Measurements from ENCODE around the gene APOBEC3A. TPM values are rescaled to one million over a fixed set of nuclear protein-coding genes. Genes with fewer than 3 reads are reported as not detected.
"Not testable (repeated sequence)": the region's sequence is repeated elsewhere in the genome, so short reads cannot be mapped to it uniquely, and the experiment has no call there.

Gene APOBEC3A
- total RNA-seq, 1 donor from 2014 or later = not detected

GRCh38 chr22:38981005-38981991 lies 23.9 kb downstream of the APOBEC3A start:
- intact Hi-C loops (cut with micrococcal nuclease) = no loop called here
- H3K4me1 Mint-ChIP-seq (ENCODE audit: low read depth) = peaks cover 36% of the 10 kb centered on the region
- H3K4me3 Mint-ChIP-seq (ENCODE audit: low read depth) = peak overlapping the region; percentile 84
- DNase-seq (ENCODE audit: low spot score) = no peak
- peaks cover 7% of the 10 kb centered on the region for H3K9me3 Mint-ChIP-seq
- H3K27me3 Mint-ChIP-seq (ENCODE audit: low read depth) = peaks cover 5% of the 10 kb centered on the region
- peak overlapping the region; percentile 95 for H3K27ac Mint-ChIP-seq
- peaks cover 28% of the 10 kb centered on the region for H3K36me3 Mint-ChIP-seq (ENCODE audit: low read depth)

- peak within 1 kb of the TSS; percentile 84 for H3K4me3 Mint-ChIP-seq (ENCODE audit: low read depth)
- H3K9me3 Mint-ChIP-seq = peaks cover 7% of the 10 kb centered on the region
- intact Hi-C loops (cut with micrococcal nuclease) = no loop called here
- peak; percentile 76 for DNase-seq (ENCODE audit: low spot score)
- H3K27ac Mint-ChIP-seq = peak within 1 kb of the TSS; percentile 95
- H3K4me1 Mint-ChIP-seq (ENCODE audit: low read depth) = peaks cover 41% of the 10 kb centered on the region
- H3K27me3 Mint-ChIP-seq (ENCODE audit: low read depth) = peaks cover 2% of the 10 kb centered on the region
- H3K36me3 Mint-ChIP-seq (ENCODE audit: low read depth) = peaks cover 32% of the 10 kb centered on the region
Observed at GRCh38 chr22:38981992-38982927, 24.9 kb downstream of the APOBEC3A start, which contains the start of gene APOBEC3B. Gene APOBEC3B, plus strand, starts transcription at chr22:38982347. Its CDS starts 107 bp downstream, at chr22:38982454.

- H3K36me3 Mint-ChIP-seq (ENCODE audit: low read depth) = peaks cover 44% of the 10 kb centered on the region
- intact Hi-C loops (cut with micrococcal nuclease) = no loop called here
- DNase-seq (ENCODE audit: low spot score) = no peak
- H3K4me1 Mint-ChIP-seq (ENCODE audit: low read depth) = peaks cover 56% of the 10 kb centered on the region
- H3K9me3 Mint-ChIP-seq = peaks cover 7% of the 10 kb centered on the region
- H3K4me3 Mint-ChIP-seq (ENCODE audit: low read depth) = no peak overlapping the region
- H3K27ac Mint-ChIP-seq = peak overlapping the region; percentile 26
- H3K27me3 Mint-ChIP-seq (ENCODE audit: low read depth) = no peaks in the 10 kb centered on the region
Observed at GRCh38 chr22:38984224-38984623, 26.8 kb downstream of the APOBEC3A start.

GRCh38 chr22:38984784-38985757 lies 27.7 kb downstream of the APOBEC3A start:
- H3K27me3 Mint-ChIP-seq (ENCODE audit: low read depth); H3K4me3 Mint-ChIP-seq (ENCODE audit: low read depth); H3K9me3 Mint-ChIP-seq: not testable (repeated sequence)
- Mint-ChIP-seq H3K36me3 (ENCODE audit: low read depth) (peaks cover 44% of the 10 kb centered on the region), H3K4me1 (ENCODE audit: low read depth) (peaks cover 63% of the 10 kb centered on the region), H3K27ac (peak overlapping the region; percentile 87)
- peak; percentile 77 for DNase-seq (ENCODE audit: low spot score)
- intact Hi-C loops (cut with micrococcal nuclease) = loop anchor here (1.0 kb wide), 3 partner anchors 31 to 115 kb away; no protein-coding TSS in a partner anchor

- intact Hi-C loops (cut with micrococcal nuclease) = no loop called here
- Mint-ChIP-seq H3K9me3 (peaks cover 7% of the 10 kb centered on the region), H3K4me3 (ENCODE audit: low read depth) (no peak overlapping the region), H3K4me1 (ENCODE audit: low read depth) (peaks cover 61% of the 10 kb centered on the region), H3K27ac (peak overlapping the region; percentile 49), H3K36me3 (ENCODE audit: low read depth) (peaks cover 44% of the 10 kb centered on the region), H3K27me3 (ENCODE audit: low read depth) (no peaks in the 10 kb centered on the region)
- no peak for DNase-seq (ENCODE audit: low spot score)
Observed at GRCh38 chr22:38986629-38987028, 29.2 kb downstream of the APOBEC3A start.

- Mint-ChIP-seq H3K27me3 (ENCODE audit: low read depth) (no peaks in the 10 kb centered on the region), H3K9me3 (peaks cover 7% of the 10 kb centered on the region), H3K4me3 (ENCODE audit: low read depth) (peak overlapping the region; percentile 26), H3K27ac (peak overlapping the region; percentile 63), H3K4me1 (ENCODE audit: low read depth) (peaks cover 56% of the 10 kb centered on the region), H3K36me3 (ENCODE audit: low read depth) (peaks cover 44% of the 10 kb centered on the region)
- intact Hi-C loops (cut with micrococcal nuclease) = no loop called here
- no peak for DNase-seq (ENCODE audit: low spot score)
Observed at GRCh38 chr22:38987171-38987895, 29.9 kb downstream of the APOBEC3A start.

GRCh38 chr22:38989466-38989865 lies 32.1 kb downstream of the APOBEC3A start:
- DNase-seq (ENCODE audit: low spot score) = no peak
- H3K4me1 Mint-ChIP-seq (ENCODE audit: low read depth) = peaks cover 44% of the 10 kb centered on the region
- H3K9me3 Mint-ChIP-seq = peaks cover under 1% of the 10 kb centered on the region
- H3K27ac Mint-ChIP-seq = peak overlapping the region; percentile 21
- intact Hi-C loops (cut with micrococcal nuclease) = no loop called here
- no peak overlapping the region for H3K4me3 Mint-ChIP-seq (ENCODE audit: low read depth)
- peaks cover 32% of the 10 kb centered on the region for H3K36me3 Mint-ChIP-seq (ENCODE audit: low read depth)
- no peaks in the 10 kb centered on the region for H3K27me3 Mint-ChIP-seq (ENCODE audit: low read depth)

GRCh38 chr22:38992871-38993371 lies 35.5 kb downstream of the APOBEC3A start:
- H3K4me3 Mint-ChIP-seq (ENCODE audit: low read depth); intact Hi-C loops (cut with micrococcal nuclease); H3K27ac Mint-ChIP-seq; H3K36me3 Mint-ChIP-seq (ENCODE audit: low read depth); DNase-seq (ENCODE audit: low spot score); H3K9me3 Mint-ChIP-seq; H3K27me3 Mint-ChIP-seq (ENCODE audit: low read depth): not testable (repeated sequence)
- H3K4me1 Mint-ChIP-seq (ENCODE audit: low read depth) = peaks cover 20% of the 10 kb centered on the region

GRCh38 chr22:38996105-38996504 lies 38.7 kb downstream of the APOBEC3A start:
- H3K4me1 Mint-ChIP-seq (ENCODE audit: low read depth) = peaks cover 2% of the 10 kb centered on the region
- peaks cover 5% of the 10 kb centered on the region for H3K9me3 Mint-ChIP-seq
- intact Hi-C loops (cut with micrococcal nuclease) = no loop called here
- H3K27me3 Mint-ChIP-seq (ENCODE audit: low read depth) = peaks cover 9% of the 10 kb centered on the region
- H3K27ac Mint-ChIP-seq = no peak overlapping the region
- no peak for DNase-seq (ENCODE audit: low spot score)
- H3K4me3 Mint-ChIP-seq (ENCODE audit: low read depth) = no peak overlapping the region
- no peaks in the 10 kb centered on the region for H3K36me3 Mint-ChIP-seq (ENCODE audit: low read depth)

- Mint-ChIP-seq H3K36me3 (ENCODE audit: low read depth) (no peaks in the 10 kb centered on the region), H3K27me3 (ENCODE audit: low read depth) (peaks cover 9% of the 10 kb centered on the region), H3K9me3 (peaks cover 5% of the 10 kb centered on the region), H3K27ac (no peak overlapping the region), H3K4me3 (ENCODE audit: low read depth) (no peak overlapping the region), H3K4me1 (ENCODE audit: low read depth) (peaks cover 2% of the 10 kb centered on the region)
- intact Hi-C loops (cut with micrococcal nuclease) = no loop called here
- DNase-seq (ENCODE audit: low spot score) = no peak
Observed at GRCh38 chr22:38997518-38997917, 40.1 kb downstream of the APOBEC3A start.

- intact Hi-C loops (cut with micrococcal nuclease) = loop anchor here (1.0 kb wide), 2 partner anchors 30 to 133 kb away; no protein-coding TSS in a partner anchor
- no peaks in the 10 kb centered on the region for H3K36me3 Mint-ChIP-seq (ENCODE audit: low read depth)
- peaks cover 10% of the 10 kb centered on the region for H3K27me3 Mint-ChIP-seq (ENCODE audit: low read depth)
- DNase-seq (ENCODE audit: low spot score) = peak; percentile 66
- H3K4me3 Mint-ChIP-seq (ENCODE audit: low read depth) = no peak overlapping the region
- H3K9me3 Mint-ChIP-seq = peaks cover 2% of the 10 kb centered on the region
- no peak overlapping the region for H3K27ac Mint-ChIP-seq
- peaks cover 5% of the 10 kb centered on the region for H3K4me1 Mint-ChIP-seq (ENCODE audit: low read depth)
Observed at GRCh38 chr22:39003165-39003638, 45.8 kb downstream of the APOBEC3A start.

All from activated T-helper 2 cell treated with anti-CD3 and anti-CD28 coated beads, Interferon-gamma antibody, Interleukin-2, Interleukin-4, amounts not matched to agents 10 μg/mL and 5 μg/mL and 100 μg/mL, durations not matched to agents 14 hours and 24 hours and 36 hours (primary cell).